Measurements from ENCODE around the gene CSRNP2.

CSRNP2 gene

DNA sequence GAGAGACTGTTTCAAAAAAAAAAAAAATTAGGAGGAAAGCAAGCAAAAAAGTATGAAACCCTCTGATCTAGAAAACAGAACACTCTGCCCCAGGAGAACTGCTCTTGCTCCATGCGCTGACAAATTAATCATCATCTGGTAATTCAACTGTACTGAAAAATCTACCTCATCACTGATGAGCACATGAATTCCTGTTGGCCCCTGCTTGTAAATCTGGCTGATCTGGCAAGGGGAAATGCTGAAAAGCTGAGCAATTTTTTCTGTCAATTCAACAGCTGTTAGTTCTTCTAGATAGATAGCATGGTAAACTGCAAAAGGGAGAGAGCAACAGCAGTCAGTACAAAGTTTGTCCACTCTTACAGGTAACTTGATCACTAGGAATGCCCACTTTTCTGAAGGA is 15.2 kb upstream of the CSRNP2 start:
- no peaks in the 10 kb centered on the region for H3K4me1 ChIP-seq (ENCODE audit: low read depth, poor library complexity, severe bottlenecking)
- no peaks in the 10 kb centered on the region for H3K36me3 ChIP-seq (ENCODE audit: insufficient read depth)
- H3K4me3 ChIP-seq (IDR thresholded peaks at IDR 0.05; ENCODE audit: insufficient read depth, low read depth, low read length), result no peak overlapping the region

DNA sequence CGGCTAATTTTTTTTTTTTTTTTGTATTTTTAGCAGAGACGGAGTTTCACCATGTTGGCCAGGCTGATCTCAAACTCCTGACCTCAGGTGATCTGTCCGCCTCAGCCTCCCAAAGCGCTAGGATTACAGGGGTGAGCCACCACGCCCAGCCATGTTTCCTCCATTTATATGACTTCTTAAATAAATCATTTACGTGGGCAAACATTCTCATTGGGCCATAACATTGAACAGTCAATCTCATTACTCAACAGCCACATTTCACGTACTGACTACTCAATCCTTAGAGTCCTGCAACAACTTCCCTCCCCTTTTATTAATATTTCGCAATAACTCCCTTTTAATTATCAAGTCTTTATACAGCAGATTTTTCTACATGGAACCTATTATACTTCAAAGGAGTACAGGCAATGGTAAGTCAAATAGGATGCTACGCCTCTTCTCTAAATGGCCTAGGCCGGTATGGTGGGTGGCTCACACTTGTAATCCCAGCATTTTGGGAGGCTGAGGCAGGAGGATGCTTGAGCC is 7.4 kb upstream of the CSRNP2 start:
- Histone ChIP-seq H3K9ac (no peak overlapping the region), H3K4me3 (IDR thresholded peaks at IDR 0.05; ENCODE audit: insufficient read depth, low read depth, low read length) (no peak overlapping the region), H3K4me2 (no peak overlapping the region), H3K27me3 (ENCODE audit: insufficient read depth, low read depth) (no peaks in the 10 kb centered on the region), H3K36me3 (ENCODE audit: insufficient read depth) (no peaks in the 10 kb centered on the region), H3K79me2 (ENCODE audit: insufficient read depth, low read depth) (no peaks in the 10 kb centered on the region), H3K27ac (no peak overlapping the region), H2AFZ (ENCODE audit: low read depth) (no peak overlapping the region), H3K4me1 (ENCODE audit: low read depth, poor library complexity, severe bottlenecking) (no peaks in the 10 kb centered on the region), H4K20me1 (ENCODE audit: insufficient read depth) (no peaks in the 10 kb centered on the region)
- TF ChIP-seq, protein P1, sequence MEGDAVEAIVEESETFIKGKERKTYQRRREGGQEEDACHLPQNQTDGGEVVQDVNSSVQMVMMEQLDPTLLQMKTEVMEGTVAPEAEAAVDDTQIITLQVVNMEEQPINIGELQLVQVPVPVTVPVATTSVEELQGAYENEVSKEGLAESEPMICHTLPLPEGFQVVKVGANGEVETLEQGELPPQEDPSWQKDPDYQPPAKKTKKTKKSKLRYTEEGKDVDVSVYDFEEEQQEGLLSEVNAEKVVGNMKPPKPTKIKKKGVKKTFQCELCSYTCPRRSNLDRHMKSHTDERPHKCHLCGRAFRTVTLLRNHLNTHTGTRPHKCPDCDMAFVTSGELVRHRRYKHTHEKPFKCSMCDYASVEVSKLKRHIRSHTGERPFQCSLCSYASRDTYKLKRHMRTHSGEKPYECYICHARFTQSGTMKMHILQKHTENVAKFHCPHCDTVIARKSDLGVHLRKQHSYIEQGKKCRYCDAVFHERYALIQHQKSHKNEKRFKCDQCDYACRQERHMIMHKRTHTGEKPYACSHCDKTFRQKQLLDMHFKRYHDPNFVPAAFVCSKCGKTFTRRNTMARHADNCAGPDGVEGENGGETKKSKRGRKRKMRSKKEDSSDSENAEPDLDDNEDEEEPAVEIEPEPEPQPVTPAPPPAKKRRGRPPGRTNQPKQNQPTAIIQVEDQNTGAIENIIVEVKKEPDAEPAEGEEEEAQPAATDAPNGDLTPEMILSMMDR (conservative IDR thresholded peaks at IDR 0.05; ENCODE audit: low read depth, low read length), result no peak

More for the DNA sequence above, 15.2 kb upstream of the CSRNP2 start:
- Histone ChIP-seq H3K4me2 (no peak overlapping the region), H2AFZ (ENCODE audit: low read depth) (no peak overlapping the region), H3K27me3 (ENCODE audit: insufficient read depth, low read depth) (no peaks in the 10 kb centered on the region), H3K9ac (no peak overlapping the region), H4K20me1 (ENCODE audit: insufficient read depth) (no peaks in the 10 kb centered on the region), H3K79me2 (ENCODE audit: insufficient read depth, low read depth) (no peaks in the 10 kb centered on the region), H3K27ac (no peak overlapping the region)
- TF ChIP-seq, protein P1 (conservative IDR thresholded peaks at IDR 0.05; ENCODE audit: low read depth, low read length), result no peak

DNA sequence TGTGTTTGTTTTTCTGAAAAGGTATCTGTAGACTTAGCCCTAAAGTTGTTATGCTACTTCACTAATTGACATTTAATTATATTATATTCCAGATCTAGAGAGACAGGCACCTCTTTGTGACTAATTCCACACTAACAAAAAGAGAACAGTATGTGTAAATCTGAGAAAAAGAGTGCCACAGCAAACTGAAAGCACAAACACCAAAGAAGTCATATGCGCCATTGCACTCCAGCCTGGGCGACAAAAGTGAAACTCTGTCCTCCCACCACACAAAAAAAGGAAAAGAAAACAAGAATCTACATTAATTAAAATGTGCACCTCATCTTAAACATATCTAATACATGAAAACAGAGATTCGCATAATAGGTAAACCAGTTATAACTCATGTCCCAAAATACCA is 4.4 kb upstream of the CSRNP2 start:
- H3K4me3 ChIP-seq (IDR thresholded peaks at IDR 0.05; ENCODE audit: insufficient read depth, low read depth, low read length), result no peak overlapping the region
- no peak overlapping the region for H3K9ac ChIP-seq
- no peaks in the 10 kb centered on the region for H4K20me1 ChIP-seq (ENCODE audit: insufficient read depth)
- no peaks in the 10 kb centered on the region for H3K79me2 ChIP-seq (ENCODE audit: insufficient read depth, low read depth)
- no peak overlapping the region for H2AFZ ChIP-seq (ENCODE audit: low read depth)
- no peak overlapping the region for H3K4me2 ChIP-seq
- no peak overlapping the region for H3K27ac ChIP-seq
- no peaks in the 10 kb centered on the region for H3K36me3 ChIP-seq (ENCODE audit: insufficient read depth)
- H3K27me3 ChIP-seq (ENCODE audit: insufficient read depth, low read depth), result no peaks in the 10 kb centered on the region
- TF ChIP-seq, protein P1 (conservative IDR thresholded peaks at IDR 0.05; ENCODE audit: low read depth, low read length), result no peak
- H3K4me1 ChIP-seq (ENCODE audit: low read depth, poor library complexity, severe bottlenecking), result no peaks in the 10 kb centered on the region

DNA sequence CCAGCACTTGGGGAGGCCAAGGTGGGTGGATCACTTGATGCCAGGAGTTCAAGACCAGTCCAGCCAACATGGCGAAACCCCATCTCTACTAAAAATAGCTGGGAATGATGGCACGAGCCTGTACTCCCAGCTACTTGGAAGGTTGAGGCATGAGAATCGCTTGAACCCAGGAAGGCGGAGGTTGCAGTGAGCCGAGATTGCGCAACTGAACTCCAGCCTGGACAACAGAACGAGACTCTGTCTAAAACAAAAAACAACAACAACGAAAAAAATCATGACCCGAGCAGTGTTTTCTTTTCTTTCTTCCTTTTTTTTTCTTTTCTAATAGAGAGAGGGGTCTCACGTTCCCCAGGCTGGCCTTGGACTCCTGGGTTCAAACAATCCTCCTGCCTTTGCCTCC is 3.5 kb upstream of the CSRNP2 start:
- H3K79me2 ChIP-seq (ENCODE audit: insufficient read depth, low read depth), result no peaks in the 10 kb centered on the region
- H3K27me3 ChIP-seq (ENCODE audit: insufficient read depth, low read depth), result no peaks in the 10 kb centered on the region
- no peak overlapping the region for H3K4me3 ChIP-seq (IDR thresholded peaks at IDR 0.05; ENCODE audit: insufficient read depth, low read depth, low read length)
- no peak overlapping the region for H3K9ac ChIP-seq
- H3K27ac ChIP-seq, result no peak overlapping the region
- H3K4me1 ChIP-seq (ENCODE audit: low read depth, poor library complexity, severe bottlenecking), result peaks cover 7% of the 10 kb centered on the region
- H4K20me1 ChIP-seq (ENCODE audit: insufficient read depth), result no peaks in the 10 kb centered on the region
- H3K4me2 ChIP-seq, result no peak overlapping the region
- TF ChIP-seq, protein P1 (conservative IDR thresholded peaks at IDR 0.05; ENCODE audit: low read depth, low read length), result no peak
- H3K36me3 ChIP-seq (ENCODE audit: insufficient read depth), result no peaks in the 10 kb centered on the region
- no peak overlapping the region for H2AFZ ChIP-seq (ENCODE audit: low read depth)

Data from KMS-11 (cell line).